GM19035 (cell line): ENCODE data around the gene NOXO1.

ENCODE experiments used
- ATAC-seq: cut with Tn5 transposase; IDR thresholded peaks from one replicate; pipeline ENCODE4 v1.9.1; 2021; ENCODE audit not compliant: unreplicated experiment

NOXO1 gene

DNA sequence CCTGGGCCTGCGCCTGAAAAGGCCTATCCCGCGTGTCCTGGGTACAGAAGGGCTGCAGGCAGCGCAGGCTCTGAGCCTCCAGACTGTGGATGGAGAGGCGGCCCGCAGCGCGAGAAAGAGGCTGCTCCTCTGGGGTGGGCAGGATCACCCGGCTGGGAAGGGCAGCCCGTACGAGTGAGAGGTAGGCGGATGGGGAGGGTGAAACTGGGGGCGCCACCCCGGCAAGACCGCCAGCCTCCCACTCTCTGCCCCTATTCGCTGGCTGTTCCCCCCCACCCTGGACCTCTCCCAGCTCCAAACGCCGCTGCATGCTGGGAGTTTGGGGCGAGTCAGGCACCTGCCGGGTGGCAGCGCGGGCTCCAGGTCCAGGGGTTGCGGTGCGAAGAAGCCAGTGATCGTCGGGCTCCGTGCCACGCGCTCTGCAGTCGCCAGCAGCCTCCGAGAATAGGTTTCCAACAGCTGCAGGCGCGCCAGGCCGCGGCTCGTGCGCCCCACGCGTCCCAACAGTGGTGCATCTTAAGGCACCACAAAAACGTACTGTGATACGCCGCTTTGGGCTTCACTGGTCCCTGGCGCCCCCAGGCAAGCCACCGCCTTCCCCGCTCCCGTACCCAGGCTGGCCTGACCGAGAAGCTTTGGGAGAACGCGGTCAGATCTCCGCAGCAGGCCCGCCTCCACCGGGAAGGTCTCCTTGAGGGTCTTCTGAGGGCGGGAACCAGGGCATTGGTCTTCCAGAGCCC is 1.1 kb downstream of the NOXO1 start:
- ATAC-seq, result no peak

DNA sequence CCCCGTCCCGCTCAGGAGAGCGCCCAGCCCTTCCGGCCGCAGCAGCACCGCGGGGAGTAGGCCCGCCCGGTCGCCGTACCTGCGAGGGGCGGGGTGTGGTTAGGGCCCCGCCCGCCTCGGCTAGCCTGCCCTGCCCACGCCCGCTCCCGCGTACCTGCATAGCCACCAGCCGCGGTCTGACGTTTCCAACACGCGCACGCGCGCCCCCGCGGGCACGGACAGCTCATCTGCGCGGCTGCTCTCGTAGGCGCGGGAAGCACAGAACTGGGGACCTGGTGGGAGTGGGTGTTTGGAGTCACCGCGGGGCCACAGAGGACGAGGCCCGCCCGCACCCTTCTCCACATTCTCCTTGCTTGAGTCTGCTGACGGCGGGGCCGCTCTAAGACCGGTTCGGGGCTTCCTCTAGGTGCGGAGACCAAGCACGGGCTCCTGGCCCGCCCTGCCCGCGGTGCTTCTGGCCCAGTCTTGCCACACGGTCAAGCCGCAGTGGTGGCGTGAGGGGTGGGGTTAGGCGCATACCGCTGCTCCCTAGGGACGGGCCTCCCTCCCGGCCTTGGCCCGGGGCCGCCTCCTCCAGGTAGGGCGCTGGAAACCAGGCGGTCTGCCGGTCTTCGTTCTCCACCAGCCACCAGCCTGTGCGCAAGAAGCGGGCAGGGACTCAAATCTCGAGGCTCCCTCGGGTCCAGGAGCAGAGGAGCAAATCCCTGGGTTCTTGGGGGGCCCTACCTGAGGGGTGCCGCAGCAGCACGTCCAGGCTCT is 1.8 kb downstream of the NOXO1 start:
- ATAC-seq, result no peak

DNA sequence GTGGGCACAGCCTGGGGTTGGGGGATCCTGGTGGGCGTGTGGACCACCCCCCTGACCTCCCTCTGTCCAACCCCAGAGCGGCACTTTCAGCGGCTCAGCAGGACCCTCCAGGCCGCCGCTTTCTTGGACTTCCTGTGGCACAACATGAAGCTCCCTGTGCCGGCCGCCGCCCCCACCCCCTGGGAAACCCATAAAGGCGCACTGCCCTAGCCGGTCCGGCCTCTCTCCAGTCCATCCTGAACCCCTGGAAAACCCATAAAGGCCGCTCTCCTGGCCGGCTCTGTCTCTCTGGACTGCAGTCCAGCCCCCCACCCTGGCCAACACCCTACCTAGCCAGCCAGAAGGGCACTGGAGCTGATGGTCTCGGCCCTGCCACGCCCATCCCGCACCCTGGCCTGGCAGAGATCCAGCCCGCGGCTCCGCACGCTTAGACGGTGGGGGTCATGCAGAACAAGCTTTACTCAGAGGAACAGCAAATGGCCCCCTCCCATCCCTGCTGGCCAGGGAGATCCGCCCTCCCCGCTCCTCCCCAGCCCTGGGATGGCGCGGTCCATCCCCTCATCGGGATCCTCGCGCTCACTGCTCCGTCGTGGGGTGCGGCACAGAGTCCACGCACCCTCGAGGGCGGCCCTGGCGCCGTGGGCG is 2.7 kb downstream of the NOXO1 start:
- ATAC-seq, result no peak

DNA sequence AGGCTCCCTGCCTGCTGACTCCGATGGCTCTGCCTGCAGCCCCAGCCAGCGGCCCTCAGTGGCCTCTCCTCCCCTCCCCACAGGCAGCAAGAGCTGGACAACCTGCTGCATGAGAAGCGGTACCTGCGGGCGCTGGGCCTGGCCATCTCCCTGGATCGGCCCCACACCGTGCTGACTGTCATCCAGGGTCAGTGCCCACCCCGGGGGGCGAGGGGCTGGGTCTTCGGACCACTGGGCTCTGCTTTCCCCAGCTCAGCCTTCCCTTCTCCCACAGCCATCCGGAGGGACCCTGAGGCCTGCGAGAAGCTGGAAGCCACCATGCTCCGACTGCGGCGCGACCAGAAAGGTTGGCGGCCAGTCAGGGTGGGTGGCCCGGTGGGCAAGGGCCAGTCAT is 3.4 kb downstream of the NOXO1 start:
- no peak for ATAC-seq

DNA sequence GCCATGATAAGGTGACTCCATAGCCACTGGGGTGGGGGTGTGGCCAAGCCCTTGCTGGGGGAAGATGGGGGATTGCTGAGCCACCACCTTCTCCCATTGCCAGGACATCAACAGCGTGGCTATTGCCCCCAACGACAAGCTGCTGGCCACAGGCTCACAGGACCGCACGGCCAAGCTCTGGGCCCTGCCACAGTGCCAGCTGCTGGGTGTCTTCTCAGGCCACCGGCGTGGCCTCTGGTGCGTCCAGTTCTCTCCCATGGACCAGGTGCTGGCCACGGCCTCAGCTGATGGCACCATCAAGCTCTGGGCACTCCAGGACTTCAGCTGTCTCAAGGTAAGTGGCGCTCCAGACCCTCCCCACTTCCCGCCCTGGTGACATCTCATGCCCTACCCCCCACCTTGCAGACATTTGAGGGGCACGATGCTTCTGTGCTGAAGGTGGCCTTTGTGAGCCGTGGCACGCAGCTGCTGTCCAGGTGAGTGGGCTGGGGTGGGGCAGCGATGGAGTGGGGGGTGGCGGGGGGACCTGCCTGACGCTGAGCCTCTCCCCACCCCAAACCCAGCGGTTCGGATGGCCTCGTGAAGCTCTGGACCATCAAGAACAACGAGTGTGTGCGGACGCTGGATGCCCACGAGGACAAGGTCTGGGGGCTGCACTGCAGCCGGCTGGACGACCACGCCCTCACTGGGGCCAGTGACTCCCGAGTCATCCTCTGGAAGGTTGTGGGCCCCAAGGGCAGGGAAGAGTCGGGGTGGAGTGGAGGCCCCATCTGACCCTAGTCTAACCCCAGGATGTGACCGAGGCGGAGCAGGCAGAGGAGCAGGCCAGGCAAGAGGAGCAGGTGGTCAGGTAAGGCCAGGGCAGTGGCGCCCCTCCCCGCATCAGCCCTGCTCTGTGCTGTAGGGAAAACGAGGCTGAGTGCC is 4.1 kb downstream of the NOXO1 start:
- ATAC-seq, result no peak

DNA sequence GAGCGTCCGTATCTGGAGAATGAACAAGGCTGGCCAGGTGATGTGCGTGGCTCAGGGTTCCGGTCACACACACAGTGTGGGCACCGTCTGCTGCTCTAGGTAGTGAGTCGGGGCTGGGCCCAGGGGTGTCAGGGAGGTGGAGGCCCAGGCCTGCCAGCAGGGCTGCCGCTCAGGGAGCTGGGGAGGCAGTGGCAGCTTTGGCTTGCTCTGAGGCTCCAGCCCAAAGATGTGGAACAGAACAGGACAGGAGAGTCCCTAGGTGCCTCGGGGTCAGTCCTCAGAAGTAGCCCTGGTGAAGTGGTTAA is 5.1 kb downstream of the NOXO1 start:
- no peak for ATAC-seq

DNA sequence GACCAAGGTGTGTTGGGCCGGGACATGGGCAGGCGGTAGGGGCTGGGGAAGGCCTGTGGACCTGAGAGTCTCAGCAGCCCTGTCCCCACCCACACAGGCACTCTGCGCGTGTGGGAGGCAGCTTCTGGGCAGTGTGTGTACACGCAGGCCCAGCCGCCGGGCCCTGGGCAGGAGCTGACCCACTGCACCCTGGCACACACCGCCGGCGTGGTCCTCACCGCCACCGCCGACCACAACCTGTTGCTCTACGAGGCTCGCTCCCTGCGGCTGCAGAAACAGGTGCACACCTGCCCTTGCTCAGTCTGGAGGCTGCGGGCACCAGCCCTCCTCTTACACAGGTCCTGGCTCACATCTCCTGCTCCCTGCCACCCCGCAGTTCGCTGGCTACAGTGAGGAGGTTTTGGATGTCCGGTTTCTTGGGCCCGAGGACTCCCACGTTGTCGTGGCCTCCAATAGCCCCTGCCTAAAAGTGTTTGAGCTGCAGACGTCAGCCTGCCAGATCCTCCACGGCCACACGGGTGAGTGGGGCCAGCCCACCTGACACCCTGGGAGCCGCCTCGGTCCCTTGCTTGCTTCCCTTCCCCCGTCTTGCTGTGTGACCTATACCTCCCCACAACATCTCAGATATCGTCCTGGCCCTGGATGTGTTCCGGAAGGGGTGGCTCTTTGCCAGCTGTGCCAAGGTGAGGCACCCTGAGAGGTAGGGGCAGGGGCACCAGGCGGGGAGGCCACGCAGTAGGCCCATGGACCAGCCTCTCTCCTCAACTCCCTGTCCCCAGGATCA is 5.6 kb downstream of the NOXO1 start:
- ATAC-seq, result no peak

DNA sequence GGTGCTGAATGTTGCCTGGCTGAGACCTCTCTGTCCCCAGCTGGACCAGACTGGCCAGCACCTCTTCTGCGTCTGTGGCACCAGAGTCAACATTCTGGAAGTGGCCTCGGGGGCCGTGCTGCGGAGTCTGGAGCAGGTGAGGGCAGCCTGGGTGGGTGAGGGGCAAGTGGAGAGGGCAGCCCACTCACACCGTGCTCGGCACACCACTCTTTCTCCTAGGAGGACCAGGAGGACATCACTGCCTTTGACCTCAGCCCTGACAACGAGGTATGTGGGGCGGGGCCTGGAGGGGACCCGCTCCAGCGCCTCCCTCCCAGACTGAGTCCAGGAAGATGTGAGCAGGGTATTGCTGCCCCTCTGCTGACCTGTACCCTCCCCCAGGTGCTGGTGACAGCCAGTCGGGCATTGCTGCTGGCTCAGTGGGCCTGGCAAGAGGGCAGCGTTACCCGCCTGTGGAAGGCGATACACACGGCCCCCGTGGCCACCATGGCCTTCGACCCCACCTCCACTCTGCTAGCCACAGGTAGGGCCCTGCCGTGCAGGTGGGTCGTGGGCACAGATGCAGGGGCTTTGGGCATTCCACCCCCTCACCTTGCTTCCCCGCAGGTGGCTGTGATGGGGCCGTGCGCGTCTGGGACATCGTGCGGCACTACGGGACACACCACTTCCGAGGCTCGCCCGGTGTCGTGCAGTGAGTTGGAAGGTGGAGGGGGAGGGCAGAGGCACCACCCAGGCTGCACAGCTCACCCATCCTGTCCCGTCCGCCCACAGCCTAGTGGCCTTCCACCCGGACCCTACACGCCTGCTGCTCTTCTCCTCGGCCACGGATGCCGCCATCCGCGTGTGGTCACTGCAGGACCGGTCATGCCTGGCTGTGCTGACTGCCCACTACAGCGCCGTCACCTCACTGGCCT is 6.9 kb downstream of the NOXO1 start:
- no peak for ATAC-seq

DNA sequence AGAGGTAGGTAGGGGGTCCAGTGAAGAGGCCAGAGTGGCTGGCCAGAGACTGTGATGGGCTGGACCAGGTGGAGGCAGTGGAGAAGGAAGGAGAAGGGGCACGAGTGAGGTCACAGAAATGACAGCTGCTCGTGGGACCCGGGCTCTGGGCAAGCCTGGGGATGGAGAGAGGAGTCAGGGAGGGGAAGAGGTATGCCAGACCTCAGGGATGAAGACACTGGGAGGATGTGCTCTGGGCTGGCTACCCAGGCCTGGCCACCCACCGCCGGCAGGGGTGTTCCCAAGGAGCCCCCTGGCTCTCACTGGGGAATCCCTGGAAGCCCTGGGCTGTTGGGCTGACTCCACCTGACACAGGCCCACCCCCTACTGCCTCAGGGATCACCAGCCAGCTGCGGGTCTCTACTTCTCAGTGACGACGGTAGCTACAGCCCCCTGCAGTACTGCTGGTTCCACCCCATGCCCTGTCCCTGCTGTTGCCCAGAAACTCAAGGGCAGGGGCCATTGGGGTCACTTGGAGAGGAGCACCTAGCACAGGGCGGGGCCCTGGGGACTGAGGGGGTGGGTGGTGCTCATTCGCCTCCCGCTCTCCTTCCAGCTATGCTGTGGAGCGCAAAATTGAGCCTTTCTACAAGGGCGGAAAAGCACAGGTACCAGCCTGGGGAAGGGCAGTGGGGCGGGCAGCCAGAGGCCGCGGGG is 7.7 kb downstream of the NOXO1 start:
- ATAC-seq, result no peak

DNA sequence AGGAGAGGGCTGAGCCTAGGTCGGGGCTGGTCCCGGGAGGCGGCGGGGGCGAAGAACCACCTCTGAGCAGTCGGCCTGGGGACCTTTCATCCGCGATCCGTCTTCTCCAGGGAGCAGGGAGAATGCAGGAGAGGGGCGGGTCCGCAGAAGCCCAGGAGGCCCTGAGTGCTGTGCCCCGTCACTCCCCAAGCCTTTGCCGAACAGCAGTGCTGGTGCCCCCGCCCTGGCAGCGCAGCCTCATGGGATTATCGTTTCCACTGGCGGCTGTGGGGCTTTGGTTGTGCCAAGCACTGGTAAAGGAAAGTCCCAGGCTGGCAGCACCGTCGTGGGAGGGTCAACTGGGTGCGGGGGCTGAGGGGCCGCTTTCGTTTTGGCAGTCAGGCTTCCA is 8.8 kb downstream of the NOXO1 start:
- ATAC-seq, result peak; percentile 12

DNA sequence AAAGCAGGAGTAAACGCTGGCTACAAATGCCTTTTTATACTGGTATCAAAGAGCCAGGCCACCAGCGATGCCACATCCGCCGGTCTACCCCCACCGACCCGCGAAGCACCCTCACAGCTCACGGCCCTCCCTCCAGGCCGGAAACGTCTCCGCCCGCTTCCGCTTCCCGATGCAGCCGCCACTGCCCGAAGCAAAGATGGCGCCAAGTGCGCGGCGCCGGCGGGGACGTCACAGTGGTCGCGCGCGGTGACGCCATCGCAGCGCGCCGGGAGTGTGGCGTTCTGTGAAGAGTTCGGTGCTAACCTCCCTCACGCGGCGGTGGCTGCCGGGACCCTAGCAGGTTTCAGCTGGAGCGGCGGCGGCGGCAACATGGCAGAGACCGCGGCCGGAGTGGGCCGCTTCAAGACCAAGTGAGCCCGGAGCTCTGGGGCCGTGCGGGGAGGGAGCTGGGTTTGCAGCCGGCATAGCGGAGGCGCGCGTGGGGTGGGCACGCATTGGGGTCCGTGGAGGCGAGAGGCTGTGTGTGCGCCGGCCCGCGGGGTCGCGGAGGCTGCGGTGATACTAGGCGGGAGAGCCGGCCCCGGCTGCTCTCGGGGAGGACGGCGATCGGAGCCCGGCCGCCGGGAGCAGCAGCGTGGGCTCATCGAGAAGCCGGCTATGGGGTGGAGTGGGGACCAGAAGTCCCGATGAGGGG is 9.3 kb downstream of the NOXO1 start, which contains the start of gene TBL3:
Gene TBL3 (plus strand): TSS at position 258 of the 694 bp plus-strand sequence. CDS start 112 bp downstream, at position 370.
- ATAC-seq, result peak; percentile 72

DNA sequence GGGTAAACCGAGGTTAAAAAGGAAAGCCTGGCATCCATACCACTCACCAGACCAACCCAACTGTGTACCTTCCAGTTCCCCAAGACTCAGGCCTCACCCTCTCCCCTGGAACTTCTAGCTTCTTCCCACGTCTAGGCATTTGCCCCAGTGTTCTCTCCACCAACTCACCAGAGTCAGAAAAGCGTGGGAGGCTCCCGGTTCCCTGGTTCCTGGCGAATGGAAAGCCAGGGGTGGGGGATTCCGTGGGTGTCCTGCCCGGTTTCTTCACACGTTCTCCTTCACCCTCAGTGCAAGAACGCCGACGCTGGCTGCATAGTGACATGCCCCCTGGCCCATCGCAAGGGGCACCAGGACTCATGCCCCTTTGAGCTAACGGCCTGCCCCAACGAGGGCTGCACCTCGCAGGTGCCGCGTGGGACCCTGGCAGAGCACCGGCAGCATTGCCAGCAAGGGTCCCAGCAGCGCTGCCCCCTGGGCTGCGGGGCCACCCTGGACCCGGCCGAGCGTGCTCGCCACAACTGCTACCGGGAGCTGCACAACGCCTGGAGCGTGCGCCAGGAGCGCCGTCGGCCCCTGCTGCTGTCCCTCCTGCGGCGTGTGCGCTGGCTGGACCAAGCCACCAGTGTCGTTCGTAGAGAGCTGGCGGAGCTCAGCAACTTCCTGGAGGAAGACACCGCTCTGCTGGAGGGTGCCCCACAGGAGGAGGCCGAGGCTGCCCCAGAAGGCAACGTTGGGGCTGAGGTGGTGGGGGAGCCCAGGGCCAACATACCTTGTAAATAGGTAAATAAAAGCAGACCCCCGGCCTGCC is 12.9 kb downstream of the NOXO1 start:
- no peak for ATAC-seq

DNA sequence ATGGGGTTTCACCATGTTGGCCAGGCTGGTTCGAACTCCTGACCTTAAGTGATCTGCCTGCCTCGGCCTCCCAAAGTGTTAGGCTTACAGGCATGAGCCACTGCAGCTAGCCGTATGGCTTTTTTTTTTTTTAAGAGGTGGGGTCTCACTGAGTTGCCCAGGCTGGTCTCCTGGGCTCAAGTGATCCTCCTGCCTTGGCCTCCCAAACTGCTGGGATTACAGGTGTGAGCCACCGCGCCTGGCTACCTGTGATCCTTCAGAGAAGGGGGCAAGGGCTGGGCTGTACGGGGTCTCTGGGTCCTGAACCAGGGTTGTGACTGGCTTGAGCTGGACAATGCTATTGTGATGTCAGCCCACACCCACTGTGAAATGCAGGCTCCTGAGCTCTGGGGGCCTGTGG is 14.8 kb downstream of the NOXO1 start, which contains the start of gene RNF151:
Gene RNF151 (plus strand): TSS at position 397 of the 400 bp plus-strand sequence. CDS start 26 bp downstream, outside the sequence.
- ATAC-seq, result no peak

DNA sequence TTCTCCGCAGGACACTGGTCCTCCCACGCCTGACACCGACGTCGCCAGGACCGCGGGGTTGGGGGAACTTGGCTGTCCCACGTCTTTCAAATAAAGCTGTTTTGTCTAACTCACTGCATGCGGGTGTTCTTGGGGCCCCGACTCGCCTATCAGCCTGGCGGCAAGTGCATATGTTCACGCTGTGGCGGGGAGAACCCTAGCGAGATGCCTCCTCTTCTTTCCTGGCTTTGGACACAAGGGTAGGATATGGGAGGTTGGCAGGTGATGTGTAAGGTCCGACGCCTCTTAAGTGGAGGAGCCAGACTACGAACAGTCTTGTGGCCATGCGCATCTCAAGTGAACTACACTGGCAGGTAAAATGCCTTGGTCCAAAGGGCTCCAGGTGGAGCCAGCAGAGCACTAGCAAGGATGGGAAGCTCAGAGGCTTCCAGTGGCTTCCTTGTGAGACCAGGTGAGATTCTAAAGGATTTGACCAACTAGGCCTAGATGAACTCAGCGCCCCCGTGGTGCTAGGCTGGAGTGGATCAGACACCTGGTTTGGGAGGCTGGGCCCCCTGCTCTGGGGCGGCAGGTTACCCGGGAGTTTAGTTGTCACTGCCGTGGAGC is 15.8 kb downstream of the NOXO1 start:
- ATAC-seq, result no peak

DNA sequence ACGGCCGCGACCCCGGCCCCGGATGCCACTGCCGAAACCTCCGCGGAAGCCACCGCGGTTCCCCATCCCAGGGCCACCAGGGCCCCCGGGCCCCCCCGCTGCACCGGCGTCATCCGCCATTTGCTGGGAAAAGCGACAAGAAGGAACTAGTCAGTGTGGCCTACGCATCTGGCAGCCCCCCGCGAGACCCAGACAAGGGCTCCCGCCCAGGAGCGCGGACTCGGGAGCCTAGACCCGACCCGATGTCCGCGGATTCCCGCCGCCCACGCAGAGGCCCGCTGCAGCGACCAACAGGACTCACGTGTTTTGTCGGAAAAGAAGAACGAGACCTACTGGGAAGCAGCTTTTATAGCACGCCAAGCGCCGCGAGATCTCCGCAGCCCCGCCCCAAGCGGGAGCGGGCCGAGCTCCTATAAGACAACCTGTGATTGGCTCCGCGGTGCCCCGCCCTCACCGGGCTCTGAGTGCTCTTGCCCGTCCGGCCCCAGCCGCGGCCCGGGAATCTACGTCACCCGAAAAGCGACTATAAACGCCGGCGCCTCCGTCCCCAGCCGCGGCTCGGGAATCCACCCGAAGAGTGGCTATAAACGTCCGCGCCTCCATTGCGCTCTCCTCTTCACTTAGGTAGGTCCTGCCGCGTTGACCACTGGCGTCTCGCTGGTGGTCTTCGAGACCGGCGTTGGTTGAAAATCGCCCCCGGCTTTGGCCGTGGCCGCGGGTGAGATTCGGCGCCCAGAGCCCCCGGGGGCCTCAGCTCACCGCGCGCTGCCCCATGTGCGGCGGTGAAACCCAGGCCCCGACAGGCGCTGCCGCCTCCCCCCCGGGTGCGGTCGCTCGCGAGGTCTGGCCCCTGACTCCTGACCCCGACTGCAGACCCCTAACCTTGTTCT is 16.5 kb downstream of the NOXO1 start, which contains the start of gene RPS2:
Gene RPS2 (minus strand): TSS at position 321 of the 890 bp plus-strand sequence. CDS start 201 bp downstream, at position 120.
- peak; percentile 88 for ATAC-seq
